ENCODE results near the gene GHR. TPM values are rescaled to one million over a fixed set of nuclear protein-coding genes. Genes with fewer than 3 reads are reported as not detected.

Gene GHR
- total RNA-seq, 4 donors from 2014 or later, result 6.5 to 27.2 (median 9.6) TPM

DNA sequence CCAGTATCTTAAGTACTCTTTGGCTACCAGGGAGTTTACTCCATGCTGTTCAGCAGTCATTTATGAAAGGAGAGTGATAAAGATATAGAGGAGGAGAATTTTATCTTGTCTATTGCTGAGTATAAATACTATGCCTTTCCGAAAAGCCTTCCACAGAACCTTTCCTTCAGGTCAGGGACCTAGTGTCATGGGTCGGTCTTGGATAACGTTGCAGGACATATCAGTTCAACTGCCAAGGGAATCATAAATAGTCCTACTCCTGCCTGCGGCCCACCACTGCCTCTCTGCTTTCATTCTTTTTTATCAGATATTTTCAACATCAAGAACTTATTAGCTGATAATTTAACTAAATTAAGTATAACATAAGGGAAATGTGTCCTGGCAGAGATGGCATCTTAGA is 211.3 kb downstream of the GHR start:
- Histone ChIP-seq H3K27me3 (no peaks in the 10 kb centered on the region), H3K4me3 (no peak overlapping the region), H3K27ac (no peak overlapping the region), H3K4me1 (no peaks in the 10 kb centered on the region), H3K9me3 (no peaks in the 10 kb centered on the region), H3K36me3 (no peaks in the 10 kb centered on the region)
- 79 to 86% methylated on average over 2 to 4 of the region's 4 CpGs for WGBS, 2 donors (ENCODE audit: low coverage in 1 of 2)
- no peak for TF ChIP-seq EP300 (IDR thresholded peaks at IDR 0.05)
- TF ChIP-seq, protein P1, sequence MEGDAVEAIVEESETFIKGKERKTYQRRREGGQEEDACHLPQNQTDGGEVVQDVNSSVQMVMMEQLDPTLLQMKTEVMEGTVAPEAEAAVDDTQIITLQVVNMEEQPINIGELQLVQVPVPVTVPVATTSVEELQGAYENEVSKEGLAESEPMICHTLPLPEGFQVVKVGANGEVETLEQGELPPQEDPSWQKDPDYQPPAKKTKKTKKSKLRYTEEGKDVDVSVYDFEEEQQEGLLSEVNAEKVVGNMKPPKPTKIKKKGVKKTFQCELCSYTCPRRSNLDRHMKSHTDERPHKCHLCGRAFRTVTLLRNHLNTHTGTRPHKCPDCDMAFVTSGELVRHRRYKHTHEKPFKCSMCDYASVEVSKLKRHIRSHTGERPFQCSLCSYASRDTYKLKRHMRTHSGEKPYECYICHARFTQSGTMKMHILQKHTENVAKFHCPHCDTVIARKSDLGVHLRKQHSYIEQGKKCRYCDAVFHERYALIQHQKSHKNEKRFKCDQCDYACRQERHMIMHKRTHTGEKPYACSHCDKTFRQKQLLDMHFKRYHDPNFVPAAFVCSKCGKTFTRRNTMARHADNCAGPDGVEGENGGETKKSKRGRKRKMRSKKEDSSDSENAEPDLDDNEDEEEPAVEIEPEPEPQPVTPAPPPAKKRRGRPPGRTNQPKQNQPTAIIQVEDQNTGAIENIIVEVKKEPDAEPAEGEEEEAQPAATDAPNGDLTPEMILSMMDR (IDR thresholded peaks at IDR 0.05), result no peak
- TF ChIP-seq POLR2AphosphoS5 (IDR thresholded peaks at IDR 0.05), result no peak
- TF ChIP-seq POLR2A (IDR thresholded peaks at IDR 0.05), result no peak
- no peak for ATAC-seq

DNA sequence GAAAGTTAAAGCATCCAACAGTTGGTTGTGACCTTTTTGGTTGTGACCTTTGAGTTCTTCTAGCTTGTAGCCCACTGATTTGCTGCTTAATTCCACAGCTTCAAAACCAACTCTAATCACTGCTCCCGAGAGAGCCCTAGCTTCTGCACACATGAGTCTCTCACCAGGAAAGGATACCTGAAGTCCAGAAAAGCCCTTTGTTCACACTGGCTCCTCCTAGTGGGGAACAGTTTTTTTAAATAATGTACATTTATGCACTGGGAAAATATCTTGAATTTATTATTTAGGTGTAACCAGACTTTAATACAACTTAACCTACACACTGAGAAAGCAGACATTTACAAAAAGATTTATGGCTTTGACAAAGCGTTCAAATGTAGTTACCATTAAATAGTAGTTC is 213.2 kb downstream of the GHR start:
- no peak for ATAC-seq

DNA sequence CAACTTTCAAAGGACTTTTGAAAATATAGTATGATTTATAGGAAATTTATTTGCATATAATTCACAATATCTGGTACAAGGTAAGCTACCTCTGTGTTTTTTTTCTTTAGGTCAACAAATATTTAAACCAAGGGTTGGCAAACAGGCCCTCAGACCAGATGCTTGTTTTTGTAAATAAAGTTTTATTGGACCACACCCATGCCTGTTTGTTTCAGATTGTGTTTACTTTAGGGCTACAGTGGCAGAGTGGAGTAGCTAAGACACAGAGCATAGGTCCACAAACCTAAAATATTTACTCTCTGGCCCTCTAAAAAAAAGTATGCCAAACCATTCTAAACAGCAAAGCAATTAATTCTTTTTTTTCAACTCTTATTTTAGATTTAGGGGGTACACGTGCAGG is 213.7 kb downstream of the GHR start:
- WGBS, 2 donors (ENCODE audit: low coverage in 1 of 2), result 73 to 89% methylated on average over 1 of the region's 1 CpG
- no peak for ATAC-seq
- TF ChIP-seq EP300 (IDR thresholded peaks at IDR 0.05) (no peak), POLR2AphosphoS5 (IDR thresholded peaks at IDR 0.05) (no peak), POLR2A (IDR thresholded peaks at IDR 0.05) (no peak)
- TF ChIP-seq, protein P1 (IDR thresholded peaks at IDR 0.05), result no peak

More for the DNA sequence above, 213.2 kb downstream of the GHR start:
- no peaks in the 10 kb centered on the region for H3K27me3 ChIP-seq
- no peaks in the 10 kb centered on the region for H3K4me1 ChIP-seq
- H3K27ac ChIP-seq, result no peak overlapping the region
- H3K9me3 ChIP-seq, result no peaks in the 10 kb centered on the region
- no peaks in the 10 kb centered on the region for H3K36me3 ChIP-seq
- WGBS, 2 donors (ENCODE audit: low coverage in 1 of 2), result 58 to 95% methylated on average over 1 to 2 of the region's 2 CpGs
- TF ChIP-seq, protein P1 (IDR thresholded peaks at IDR 0.05), result peak in 2 of 4 experiments; percentile 27 to 28
- TF ChIP-seq POLR2A (IDR thresholded peaks at IDR 0.05) (no peak), POLR2AphosphoS5 (IDR thresholded peaks at IDR 0.05) (no peak), EP300 (IDR thresholded peaks at IDR 0.05) (no peak)
- H3K4me3 ChIP-seq, result no peak overlapping the region

DNA sequence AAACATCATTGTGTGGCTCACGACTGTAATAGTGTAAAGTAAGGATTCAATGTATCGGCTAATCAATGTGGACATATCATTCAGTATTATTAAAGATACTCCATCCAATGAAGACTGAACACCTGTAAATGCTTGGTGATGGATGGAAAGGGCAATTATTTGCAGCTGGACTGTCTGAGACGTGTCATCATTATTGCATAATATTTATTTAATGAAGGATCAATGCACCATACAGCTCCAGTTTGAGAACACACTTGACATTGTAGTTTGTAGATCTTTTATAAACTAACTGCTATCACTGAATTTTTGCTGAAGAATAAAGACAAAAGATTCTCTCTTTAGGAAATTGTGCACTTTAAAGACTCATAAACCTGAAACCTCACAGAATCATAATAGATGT is 215.7 kb downstream of the GHR start:
- ATAC-seq, result no peak
- H3K4me1 ChIP-seq, result no peaks in the 10 kb centered on the region
- no peak overlapping the region for H3K4me3 ChIP-seq
- 84 to 98% methylated on average over 3 of the region's 3 CpGs for WGBS, 2 donors (ENCODE audit: low coverage in 1 of 2)
- TF ChIP-seq POLR2AphosphoS5 (IDR thresholded peaks at IDR 0.05) (no peak), POLR2A (IDR thresholded peaks at IDR 0.05) (no peak), EP300 (IDR thresholded peaks at IDR 0.05) (no peak)
- TF ChIP-seq, protein P1 (IDR thresholded peaks at IDR 0.05), result no peak
- no peaks in the 10 kb centered on the region for H3K27me3 ChIP-seq
- no peaks in the 10 kb centered on the region for H3K36me3 ChIP-seq
- no peak overlapping the region for H3K27ac ChIP-seq
- H3K9me3 ChIP-seq, result no peaks in the 10 kb centered on the region

More for the DNA sequence above, 213.7 kb downstream of the GHR start:
- no peaks in the 10 kb centered on the region for H3K4me1 ChIP-seq
- H3K4me3 ChIP-seq, result no peak overlapping the region
- no peaks in the 10 kb centered on the region for H3K27me3 ChIP-seq
- no peaks in the 10 kb centered on the region for H3K9me3 ChIP-seq
- no peak overlapping the region for H3K27ac ChIP-seq
- no peaks in the 10 kb centered on the region for H3K36me3 ChIP-seq

DNA sequence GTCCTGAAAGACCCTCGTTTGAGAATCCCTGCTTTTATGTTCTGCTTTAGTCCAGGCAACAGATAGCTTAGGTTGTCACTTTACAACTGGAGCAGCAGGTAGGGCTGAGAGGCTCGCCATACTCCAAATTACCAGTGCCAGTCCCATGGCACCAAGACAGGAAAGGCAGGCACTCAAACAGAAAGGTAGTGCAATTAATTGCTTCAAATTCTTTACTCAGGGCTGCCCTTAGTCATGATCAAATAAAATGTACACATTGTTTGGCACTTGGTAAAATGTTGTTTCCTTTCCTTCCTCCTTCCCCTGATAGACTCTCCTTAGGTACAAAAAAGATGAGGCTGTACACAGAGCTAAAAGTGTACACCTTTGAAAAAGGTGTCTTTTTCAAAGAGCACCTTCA is 217.6 kb downstream of the GHR start:
- TF ChIP-seq POLR2A (IDR thresholded peaks at IDR 0.05) (no peak), EP300 (IDR thresholded peaks at IDR 0.05) (no peak)
- no peak overlapping the region for H3K27ac ChIP-seq
- H3K4me1 ChIP-seq, result no peaks in the 10 kb centered on the region
- WGBS, 2 donors (ENCODE audit: low coverage in 1 of 2), result 78 to 90% methylated on average over 2 of the region's 2 CpGs
- no peaks in the 10 kb centered on the region for H3K36me3 ChIP-seq
- no peaks in the 10 kb centered on the region for H3K9me3 ChIP-seq
- ATAC-seq, result no peak
- no peaks in the 10 kb centered on the region for H3K27me3 ChIP-seq
- no peak overlapping the region for H3K4me3 ChIP-seq
